HFFc6 (cell line): ENCODE measurements around the gene CLDN22. TPM values are rescaled to one million over a fixed set of nuclear protein-coding genes. Genes with fewer than 3 reads are reported as not detected.

Experiments
- DNase-seq: peaks from one replicate; pipeline ENCODE4 v3.0.0-alpha.2; 2018
- H3K27ac Mint-ChIP-seq: 2 replicates; pipeline ENCODE4 v1.8.0; 2020; ENCODE audit warnings: mild to moderate bottlenecking, mixed read lengths
- H3K27me3 Mint-ChIP-seq: 2 replicates; pipeline ENCODE4 v1.8.0; 2021; ENCODE audit warnings: mild to moderate bottlenecking, moderate library complexity, mixed read lengths; ENCODE audit not compliant: insufficient read depth
- H3K36me3 Mint-ChIP-seq: 2 replicates; pipeline ENCODE4 v1.8.0; 2021; ENCODE audit warnings: low read depth, mixed read lengths
- H3K4me1 Mint-ChIP-seq: 2 replicates; pipeline ENCODE4 v1.8.0; 2020; ENCODE audit warnings: low read depth, mixed read lengths
- H3K4me3 Mint-ChIP-seq: 2 replicates; pipeline ENCODE4 v1.8.0; 2020; ENCODE audit warnings: mild to moderate bottlenecking, moderate library complexity, mixed read lengths
- H3K9me3 Mint-ChIP-seq: 2 replicates; pipeline ENCODE4 v1.8.0; 2020; ENCODE audit warnings: mild to moderate bottlenecking, mixed read lengths
- total RNA-seq, 6 experiments: library from RNA; stranded (reverse); fragmentation: NEBNext Ultra II Directional; extraction: Animal tissue kit (Norgen Biotek cat#: 25700); gene quantifications; 2 replicates in 1 of 6; 3 replicates in 5 of 6; pipeline ENCODE4 v1.2.3, GENCODE V29; 2021
- TF ChIP-seq, protein P1 (sequence below): fragments of 200-600 bp; sonication (generic); IDR thresholded peaks from 2 replicates; pipeline ENCODE4 v1.5.0; 2021; ENCODE audit warnings: antibody characterized with exemption, mild to moderate bottlenecking

CLDN22 gene
- total RNA-seq, 6 experiments from 2014 or later: not detected

DNA sequence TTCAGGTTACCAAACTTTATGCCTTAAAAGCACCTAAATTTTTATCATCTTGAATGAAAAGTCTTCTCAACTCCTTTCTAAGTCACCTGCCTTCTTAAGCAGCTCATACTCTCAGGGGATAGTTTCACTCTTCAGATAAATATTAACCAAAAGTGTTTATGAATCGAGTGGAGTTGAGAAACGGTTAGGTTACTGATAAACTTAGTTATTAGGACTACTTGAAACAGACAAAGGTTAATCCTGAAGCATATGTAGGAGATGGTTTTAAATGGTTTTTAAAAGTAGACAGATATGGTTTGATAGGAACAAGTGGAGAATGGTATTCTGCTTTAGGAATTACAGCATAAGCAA, 32.8 kb downstream of the CLDN22 start:
- no peak for DNase-seq
- Mint-ChIP-seq H3K4me1 (peaks cover 18% of the 10 kb centered on the region), H3K36me3 (peaks cover 61% of the 10 kb centered on the region), H3K27me3 (peaks cover 2% of the 10 kb centered on the region), H3K27ac (no peak overlapping the region), H3K9me3 (no peaks in the 10 kb centered on the region), H3K4me3 (no peak overlapping the region)
- TF ChIP-seq, protein P1, sequence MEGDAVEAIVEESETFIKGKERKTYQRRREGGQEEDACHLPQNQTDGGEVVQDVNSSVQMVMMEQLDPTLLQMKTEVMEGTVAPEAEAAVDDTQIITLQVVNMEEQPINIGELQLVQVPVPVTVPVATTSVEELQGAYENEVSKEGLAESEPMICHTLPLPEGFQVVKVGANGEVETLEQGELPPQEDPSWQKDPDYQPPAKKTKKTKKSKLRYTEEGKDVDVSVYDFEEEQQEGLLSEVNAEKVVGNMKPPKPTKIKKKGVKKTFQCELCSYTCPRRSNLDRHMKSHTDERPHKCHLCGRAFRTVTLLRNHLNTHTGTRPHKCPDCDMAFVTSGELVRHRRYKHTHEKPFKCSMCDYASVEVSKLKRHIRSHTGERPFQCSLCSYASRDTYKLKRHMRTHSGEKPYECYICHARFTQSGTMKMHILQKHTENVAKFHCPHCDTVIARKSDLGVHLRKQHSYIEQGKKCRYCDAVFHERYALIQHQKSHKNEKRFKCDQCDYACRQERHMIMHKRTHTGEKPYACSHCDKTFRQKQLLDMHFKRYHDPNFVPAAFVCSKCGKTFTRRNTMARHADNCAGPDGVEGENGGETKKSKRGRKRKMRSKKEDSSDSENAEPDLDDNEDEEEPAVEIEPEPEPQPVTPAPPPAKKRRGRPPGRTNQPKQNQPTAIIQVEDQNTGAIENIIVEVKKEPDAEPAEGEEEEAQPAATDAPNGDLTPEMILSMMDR: no peak

GRCh38 chr4:183286590-183287308, 33.3 kb downstream of the CLDN22 start:
- Mint-ChIP-seq H3K27me3 (peaks cover 2% of the 10 kb centered on the region), H3K4me1 (peaks cover 18% of the 10 kb centered on the region), H3K36me3 (peaks cover 62% of the 10 kb centered on the region), H3K4me3 (no peak overlapping the region), H3K9me3 (no peaks in the 10 kb centered on the region), H3K27ac (no peak overlapping the region)
- DNase-seq: no peak
- TF ChIP-seq, protein P1: no peak

DNA sequence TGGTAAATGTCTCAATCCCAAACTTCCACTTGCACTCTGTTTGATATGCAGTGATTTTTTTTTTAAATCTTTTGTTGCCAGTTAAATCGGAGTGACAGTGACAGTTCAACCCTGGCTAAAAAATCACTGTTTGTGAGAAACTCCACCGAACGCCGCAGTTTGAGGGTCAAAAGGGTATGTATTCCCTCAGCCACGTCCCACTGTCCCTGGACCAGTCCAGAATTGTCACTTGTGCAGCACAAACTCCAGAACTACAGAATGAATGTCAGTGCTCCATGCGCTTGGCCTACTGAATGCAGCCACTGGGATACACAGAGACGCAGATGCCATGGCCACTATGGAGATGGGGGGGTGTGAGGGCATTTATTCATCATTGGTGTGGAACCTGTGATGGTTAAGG, 34.2 kb downstream of the CLDN22 start:
- peak overlapping the region; percentile 51; the same call in 1 of the 2 replicates for H3K27ac Mint-ChIP-seq
- H3K4me1 Mint-ChIP-seq: peaks cover 18% of the 10 kb centered on the region
- no peak for DNase-seq
- peaks cover 2% of the 10 kb centered on the region for H3K27me3 Mint-ChIP-seq
- H3K36me3 Mint-ChIP-seq: peaks cover 59% of the 10 kb centered on the region
- H3K4me3 Mint-ChIP-seq: no peak overlapping the region
- H3K9me3 Mint-ChIP-seq: no peaks in the 10 kb centered on the region
- TF ChIP-seq, protein P1: no peak

- H3K4me1 Mint-ChIP-seq: peaks cover 18% of the 10 kb centered on the region
- H3K27me3 Mint-ChIP-seq: peaks cover 2% of the 10 kb centered on the region
- peaks cover 56% of the 10 kb centered on the region for H3K36me3 Mint-ChIP-seq
- peak overlapping the region; percentile 51 for H3K4me3 Mint-ChIP-seq
- H3K27ac Mint-ChIP-seq: peak overlapping the region; percentile 39
- peak; percentile 60 for DNase-seq
- TF ChIP-seq, protein P1: no peak
- no peaks in the 10 kb centered on the region for H3K9me3 Mint-ChIP-seq
Measured at GRCh38 chr4:183284965-183285364, 35.1 kb downstream of the CLDN22 start.

DNA sequence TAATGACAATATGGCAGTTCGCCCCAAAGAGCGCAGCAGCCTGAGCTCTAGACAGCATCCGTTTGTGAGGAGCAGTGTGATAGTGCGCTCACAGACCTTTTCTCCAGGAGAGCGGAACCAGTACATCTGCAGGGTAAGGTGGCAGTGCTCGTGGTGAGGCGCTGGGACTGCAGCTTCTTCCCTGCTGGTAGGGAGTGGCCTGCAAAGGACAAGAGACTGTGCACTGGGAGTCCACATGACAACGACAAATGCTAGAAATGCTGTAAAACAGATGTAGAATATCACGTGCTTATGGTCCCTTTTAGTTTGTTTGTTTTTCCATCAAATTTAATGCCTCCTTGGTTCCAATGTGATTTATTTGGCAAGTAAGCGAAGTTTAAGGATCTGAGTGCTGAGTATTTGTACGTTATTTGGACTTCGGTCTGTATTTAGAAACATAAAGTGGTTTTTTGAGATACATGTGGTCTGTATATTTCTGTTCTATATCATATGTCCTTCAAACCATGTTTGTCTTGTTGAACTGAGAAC, 35.8 kb downstream of the CLDN22 start:
- Mint-ChIP-seq H3K36me3 (peaks cover 52% of the 10 kb centered on the region), H3K9me3 (no peaks in the 10 kb centered on the region), H3K27ac (peak overlapping the region; percentile 53), H3K4me3 (peak overlapping the region; percentile 22; the same call in 1 of the 2 replicates), H3K27me3 (peaks cover 2% of the 10 kb centered on the region), H3K4me1 (peaks cover 18% of the 10 kb centered on the region)
- TF ChIP-seq, protein P1: no peak
- DNase-seq: no peak
